ENCODE measurements around the gene TMIGD2.
"Not testable (repeated sequence)": the region's sequence is repeated elsewhere in the genome, so short reads cannot be mapped to it uniquely, and the experiment has no call there.

The TMIGD2 gene

DNA sequence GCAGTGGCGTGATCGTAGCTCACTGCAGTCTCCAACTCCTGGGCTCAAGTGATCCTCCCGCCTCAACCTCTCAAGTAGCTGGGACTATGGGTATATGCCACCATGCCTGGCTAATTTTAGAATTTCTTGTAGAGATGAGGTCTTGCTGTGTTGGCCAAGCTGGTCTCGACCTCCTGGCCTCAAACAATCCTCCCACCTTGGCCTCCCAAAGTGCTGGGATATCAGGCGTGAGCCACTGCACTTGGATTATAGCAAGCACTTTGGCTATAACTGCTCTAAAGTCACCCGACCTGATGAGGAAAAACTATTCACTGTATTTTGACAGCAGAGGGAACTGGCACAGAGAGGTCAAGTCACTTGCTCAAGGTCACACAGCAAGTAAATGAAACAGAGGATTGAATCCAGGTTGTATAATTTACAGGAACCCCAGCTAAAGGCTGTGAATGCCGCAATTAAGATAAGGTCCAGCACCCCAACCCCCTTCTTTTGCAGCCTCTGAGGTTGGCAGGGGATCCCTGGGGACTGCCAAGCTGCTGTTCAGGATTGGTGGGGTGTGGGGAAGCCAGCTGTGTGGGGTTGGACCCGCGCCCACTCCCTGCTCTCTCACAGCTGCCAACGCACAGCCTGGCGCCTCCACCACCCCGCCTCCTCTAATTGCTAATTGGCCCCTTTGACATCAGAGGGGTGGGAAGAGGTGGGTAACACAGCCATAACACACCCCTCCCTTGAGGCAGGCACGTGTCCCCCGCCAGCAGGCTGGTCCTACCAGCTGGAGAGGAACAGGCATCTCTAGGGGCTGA lies 6.0 kb downstream of the TMIGD2 start:
- DNase-seq = no peak

DNA sequence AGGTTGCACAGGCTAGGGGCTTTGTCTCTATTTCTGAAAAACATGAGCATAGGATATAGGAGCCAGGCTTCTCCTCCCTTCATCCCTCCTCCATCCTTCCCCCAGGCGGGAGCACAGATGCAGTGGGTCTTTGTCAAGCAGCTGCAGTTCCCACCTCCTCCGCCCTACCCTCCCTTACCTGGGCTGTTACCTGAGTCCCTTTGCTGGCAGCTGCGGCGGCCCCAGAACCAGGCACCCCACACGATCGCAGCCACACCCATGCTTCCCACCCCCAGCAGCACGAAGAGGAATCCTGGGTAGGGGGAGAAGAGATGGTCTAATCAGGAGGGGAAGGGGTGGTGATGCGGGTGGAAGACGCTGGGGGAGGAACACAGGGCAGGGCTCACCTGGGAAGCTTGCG lies 7.8 kb downstream of the TMIGD2 start:
- no peak for DNase-seq

DNA sequence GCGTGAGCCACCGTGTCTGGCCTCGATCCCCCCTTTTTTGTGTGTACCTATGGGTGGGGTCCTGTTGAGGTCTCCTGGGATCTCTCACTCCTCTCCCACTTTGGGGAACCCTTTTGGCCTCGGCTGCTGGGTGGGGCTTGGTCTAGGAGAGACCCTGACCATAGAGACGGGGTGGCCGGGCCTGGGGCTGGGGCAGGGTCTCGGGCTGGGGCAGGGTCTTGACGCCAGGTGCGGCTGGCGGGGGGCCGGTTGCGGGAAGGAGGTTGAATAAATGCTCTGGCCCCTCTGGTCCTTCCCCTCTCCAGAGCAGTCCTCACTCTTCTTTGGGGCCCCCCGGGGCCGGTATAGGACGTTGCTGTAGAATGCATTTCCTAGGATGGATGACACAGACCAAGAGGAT lies 9.7 kb downstream of the TMIGD2 start:
- DNase-seq = no peak

DNA sequence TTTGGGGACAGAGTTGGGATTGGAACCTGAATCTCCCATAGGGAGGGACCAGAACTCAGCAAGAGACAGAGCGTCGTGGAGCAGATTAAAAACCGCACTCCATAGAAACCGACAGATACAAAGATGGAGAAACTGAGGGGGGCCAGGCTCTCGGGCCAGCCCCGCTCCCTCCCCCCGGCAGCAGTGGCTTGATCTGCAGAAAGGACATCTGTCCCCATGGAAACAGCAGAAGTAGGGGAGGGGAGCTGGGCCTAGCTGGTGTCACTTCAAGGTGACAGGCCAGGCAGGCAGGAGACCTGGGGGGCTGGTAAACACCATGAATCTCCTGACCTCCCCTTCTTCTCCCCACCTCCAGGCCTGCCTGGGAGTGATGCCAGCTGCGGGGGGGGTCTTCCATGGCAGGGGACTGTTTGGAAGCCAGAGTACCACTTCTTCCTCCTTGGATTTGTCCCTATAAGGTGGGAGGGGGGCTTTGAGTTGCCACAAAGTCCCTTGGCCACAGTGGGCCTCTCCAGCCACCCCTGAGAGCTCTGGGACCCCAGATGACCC lies 10.9 kb downstream of the TMIGD2 start:
- DNase-seq = no peak

GRCh38 chr19:4288091-4288777 lies 14.0 kb downstream of the TMIGD2 start:
- DNase-seq = no peak

- DNase-seq = not testable (repeated sequence)
These were observed 16.0 kb downstream of the TMIGD2 start for GRCh38 chr19:4286141-4286540.

DNA sequence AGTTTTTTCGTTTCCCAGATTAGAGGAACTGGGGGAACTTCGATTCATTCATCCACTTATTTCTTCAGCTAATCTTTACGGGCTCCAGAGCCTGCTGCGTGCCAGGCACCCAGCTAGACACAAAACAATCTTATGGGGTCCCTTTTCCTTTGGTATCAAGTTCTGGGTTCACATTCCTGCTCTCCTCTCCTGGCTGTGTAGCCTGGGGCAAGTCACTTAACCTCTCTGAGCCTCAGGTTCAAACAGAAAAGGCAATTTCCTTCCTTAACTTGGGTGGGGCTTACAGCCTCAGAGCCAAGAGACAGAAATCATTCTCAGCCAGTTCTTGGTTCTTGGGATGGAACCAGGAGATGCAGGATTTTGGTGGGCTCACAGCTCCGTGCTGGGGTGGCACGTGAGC lies 17.2 kb downstream of the TMIGD2 start:
- no peak for DNase-seq

DNA sequence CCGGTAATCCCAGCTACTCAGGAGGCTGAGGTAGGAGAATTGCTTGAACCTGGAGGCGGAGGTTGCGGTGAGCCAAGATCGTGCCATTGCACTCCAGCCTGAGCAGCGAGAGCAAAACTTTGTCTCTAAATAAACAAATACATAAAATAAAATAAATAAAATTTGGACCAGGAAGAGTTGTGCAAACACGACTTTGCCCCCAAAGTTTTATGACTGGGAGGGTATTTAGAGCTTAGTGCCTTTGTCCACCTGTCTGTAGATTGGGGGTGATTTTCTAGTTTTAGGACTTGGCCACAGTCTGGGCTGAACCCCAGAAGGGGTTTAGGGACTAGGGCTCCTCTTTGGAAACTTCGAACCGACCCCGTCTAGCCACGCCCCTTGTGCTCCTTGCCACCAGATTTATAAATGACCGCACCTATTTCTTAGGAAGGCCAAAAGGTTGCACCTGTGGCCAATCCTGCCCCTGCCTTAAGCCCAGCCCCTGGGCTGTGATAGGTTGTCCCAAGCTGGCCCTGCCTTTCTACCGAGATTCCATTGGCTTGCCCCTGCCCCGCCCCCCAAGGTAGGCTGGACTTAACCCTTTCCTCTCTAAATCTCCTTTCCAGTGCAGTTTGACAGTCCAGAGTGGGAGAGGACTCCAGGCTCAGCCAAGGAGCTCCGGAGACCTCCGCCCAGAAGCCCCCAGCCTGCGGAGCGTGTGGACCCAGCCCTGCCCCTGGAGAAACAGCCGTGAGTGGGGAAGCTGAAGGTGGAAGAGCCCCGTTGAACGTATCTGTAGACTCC lies 17.8 kb downstream of the TMIGD2 start:
- DNase-seq = no peak

GRCh38 chr19:4279530-4280422 lies 22.4 kb downstream of the TMIGD2 start:
- DNase-seq = no peak

- DNase-seq = no peak
These were observed 23.0 kb downstream of the TMIGD2 start for GRCh38 chr19:4279267-4279529.

DNA sequence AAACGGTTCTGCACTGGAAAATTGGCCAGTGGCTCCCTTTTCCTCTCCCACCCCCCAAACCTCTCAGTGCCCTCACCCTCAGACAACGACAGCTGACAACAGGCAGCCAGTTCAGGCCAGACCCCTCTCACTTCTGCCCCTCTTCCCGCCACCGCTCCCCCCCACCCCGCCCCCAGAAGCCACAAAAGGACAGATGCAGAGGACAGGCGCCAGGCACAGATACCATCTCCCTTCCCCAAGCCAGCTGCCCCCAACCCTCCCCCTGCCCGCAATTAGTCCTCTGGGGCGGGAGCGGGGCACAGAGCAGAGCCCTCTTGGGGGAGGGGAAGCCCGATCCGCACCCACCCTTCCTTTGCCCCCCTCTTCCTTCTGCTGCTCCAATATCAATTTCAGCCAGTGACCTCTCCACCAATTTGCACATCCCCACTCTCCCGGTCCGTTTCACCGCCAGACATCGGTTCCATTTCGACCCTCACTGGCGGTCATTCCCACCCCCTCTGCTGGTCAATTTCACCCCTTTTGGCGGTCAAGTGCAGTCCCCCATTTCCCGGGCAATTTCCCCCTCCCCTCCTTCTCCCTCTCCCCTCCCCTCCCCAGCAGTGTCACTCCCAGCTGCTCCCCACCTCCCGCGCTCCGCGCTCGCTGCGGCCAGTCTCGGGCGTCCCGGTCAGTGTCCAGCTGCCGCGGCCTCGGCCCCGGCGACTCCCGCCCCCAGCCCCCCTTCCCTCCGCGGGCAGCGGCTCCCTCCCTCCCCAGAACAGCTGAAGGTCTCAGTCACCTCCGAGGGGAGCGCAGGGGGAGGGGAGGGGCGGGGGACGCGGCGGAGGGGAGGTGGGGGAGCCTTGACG lies 23.5 kb downstream of the TMIGD2 start, which contains the start of gene SHD:
TSS of gene SHD (plus strand) at position 848 of the 848 bp plus-strand sequence. CDS start 798 bp downstream, outside the sequence.
- DNase-seq = no peak

GRCh38 chr19:4278010-4278409 lies 24.2 kb downstream of the TMIGD2 start:
- DNase-seq = no peak

DNA sequence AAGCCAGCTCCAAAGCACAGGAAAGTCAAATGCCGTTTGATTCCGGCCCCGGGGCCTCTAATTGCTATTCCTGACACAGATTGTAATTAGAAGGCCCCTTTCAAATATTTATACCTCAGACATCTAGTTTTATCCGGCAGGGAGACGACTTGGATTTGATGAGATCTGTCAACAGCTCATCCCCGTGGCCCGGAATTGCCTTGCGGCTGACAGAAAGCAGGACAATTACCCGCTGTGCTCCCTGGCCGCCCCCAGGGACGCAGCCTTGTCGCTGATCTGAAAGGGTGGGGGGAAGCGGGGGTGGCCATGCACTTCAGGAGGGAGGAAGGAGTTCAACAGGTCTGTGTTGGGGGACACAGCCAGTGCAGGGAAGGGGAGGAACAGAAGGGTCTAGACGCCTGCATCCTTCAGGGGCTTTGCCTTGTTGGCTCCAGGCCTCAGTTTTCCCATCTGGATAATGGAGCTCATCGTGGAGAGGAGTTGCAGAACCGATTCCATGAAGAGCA lies 24.9 kb downstream of the TMIGD2 start:
- DNase-seq = no peak

GRCh38 chr19:4274321-4274686 lies 27.9 kb downstream of the TMIGD2 start:
- DNase-seq = not testable (repeated sequence)

DNA sequence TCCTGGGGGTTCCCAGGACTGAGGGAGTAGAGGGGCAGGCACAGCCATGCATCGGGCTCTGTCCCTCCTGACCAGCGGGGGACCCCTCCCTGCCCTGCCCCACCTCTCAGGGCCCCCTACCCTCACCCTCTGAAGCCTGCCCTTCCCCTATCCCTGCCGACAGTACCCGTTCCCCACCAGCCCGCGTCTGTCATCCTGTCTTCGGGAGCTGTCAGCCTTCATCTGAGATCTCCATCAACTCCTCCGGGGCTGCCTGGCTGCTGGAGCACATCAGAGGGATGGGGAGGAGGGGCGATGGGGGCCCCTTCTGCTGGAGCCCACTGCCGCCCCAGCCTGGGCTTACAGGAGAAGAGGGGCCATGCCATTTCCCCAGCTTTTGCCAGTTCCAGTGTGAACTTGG lies 29.3 kb downstream of the TMIGD2 start:
- no peak for DNase-seq

DNA sequence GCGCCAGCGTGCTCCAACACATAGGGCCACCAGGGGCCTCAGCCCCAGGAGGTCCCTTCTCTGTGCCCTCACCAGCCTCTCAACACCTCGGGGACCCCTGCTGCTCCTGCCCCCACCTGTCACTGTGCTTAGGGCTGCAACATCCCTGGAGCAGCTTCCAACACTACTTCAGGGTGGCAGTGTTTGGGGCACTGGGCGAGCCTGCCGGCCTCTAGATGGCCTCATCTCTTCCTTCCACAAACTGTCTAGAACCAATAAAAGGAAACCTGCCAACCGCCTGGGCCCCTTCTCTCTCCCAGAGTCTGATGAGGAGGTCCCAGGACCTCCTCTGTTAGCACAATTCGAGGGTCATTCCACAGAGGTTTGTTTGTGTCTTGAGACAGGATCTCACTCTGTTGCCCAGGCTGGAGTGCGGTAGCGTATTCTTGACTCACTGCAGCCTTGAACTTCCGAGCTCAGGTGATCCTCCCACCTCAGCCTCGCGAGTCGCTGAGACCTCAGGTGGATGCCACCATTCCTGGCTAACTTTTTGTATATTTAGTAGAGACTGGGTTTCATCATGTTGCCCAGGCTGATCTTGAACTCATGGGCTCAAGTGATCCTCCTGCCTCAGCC lies 33.3 kb downstream of the TMIGD2 start:
- no peak for DNase-seq

DNA sequence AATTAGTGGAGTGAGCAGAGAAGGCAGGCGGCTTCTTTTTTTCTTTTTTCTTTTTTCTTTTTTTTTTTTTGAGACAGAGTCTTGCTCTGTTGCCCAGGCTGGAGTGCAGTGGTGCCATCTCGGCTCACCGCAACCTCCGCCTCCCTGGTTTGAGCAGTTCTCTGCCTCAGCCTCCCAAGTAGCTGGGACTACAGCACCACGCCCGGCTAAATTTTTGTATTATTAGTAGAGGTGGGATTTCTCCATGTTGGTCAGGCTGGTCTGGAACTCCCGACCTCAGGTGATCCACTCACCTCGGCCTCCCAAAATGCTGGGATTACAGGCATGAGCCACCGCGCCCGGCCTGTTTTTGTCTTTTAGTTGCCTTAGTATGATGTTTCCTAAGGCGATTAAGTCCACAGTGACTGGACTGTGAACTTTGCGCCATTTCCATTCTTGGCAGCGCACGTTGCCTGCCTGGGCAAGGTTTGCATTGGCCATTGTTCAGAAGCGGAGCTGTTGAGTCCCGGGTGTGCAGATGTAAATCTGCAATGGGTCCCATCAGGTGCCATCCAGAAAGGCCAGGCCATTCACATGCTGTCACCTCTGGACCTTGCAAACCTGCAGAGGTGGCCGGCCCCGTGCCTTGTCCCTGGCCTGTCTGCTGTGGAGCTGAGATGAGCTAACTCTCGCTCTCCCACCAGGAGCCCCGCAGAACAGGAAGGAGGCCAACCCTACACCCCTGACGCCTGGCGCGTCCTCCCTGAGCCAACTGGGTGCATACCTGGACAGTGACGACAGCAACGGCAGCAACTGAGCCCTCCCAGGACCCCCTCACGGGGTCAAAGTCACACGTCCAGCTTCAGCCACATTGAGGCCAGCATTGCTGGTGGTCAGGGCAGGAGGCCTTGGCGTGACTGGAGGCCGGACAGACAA lies 34.0 kb downstream of the TMIGD2 start:
- DNase-seq = no peak

DNA sequence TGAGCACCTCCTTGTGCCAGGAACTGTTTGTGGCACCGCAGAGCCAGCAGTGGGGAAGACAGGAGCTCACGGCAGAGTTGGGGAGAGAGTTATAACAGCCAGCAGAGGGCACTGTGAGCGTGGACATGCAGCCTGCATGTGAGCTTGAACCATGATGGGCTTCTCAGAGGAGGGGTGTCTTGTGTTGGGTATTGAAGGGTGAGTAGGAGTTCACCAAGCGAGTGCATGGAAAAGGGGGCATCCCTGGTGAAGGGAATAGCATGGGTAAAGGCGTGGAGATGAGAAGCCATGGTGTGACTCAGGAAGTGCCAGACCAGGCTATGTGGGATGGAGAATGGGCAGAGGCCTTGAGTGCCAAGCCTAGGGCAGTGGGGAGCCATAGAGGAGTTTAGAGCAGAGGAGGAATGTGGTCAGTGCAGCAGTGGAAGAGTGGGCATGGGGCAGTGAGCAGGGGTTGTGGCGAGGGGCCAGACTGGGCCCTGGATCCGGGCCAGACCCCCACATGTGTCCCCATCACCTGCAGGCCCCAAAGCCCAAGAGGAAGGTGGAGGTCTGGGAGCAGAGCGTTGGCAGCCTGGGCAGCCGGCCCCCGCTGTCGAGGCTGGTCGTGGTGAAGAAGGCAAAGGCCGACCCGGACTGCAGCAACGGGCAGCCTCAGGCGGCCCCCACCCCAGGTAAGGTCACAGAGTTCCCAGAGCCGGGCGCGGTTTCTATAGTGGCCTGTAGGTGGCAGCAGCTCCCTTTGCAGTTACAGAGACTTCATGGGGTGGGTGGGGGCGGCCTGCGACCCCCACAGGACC lies 34.9 kb downstream of the TMIGD2 start:
- DNase-seq = peak; percentile 67

Measured in activated CD4-positive, CD25-positive, alpha-beta regulatory T cell treated with anti-CD3 and anti-CD28 coated beads, Interleukin-2, amount 50 U/mL, for 72 hours (primary cell).